OCI-LY1 (cell line): Measurements from ENCODE around the gene FALEC.

ENCODE experiments used
- CTCF ChIP-seq: fragments of 200-600 bp; sonication (generic), shearing (Covaris generic); IDR thresholded peaks from 2 replicates; pipeline ENCODE4 v1.5.1; 2017; ENCODE audit warnings: mild to moderate bottlenecking, antibody characterized with exemption, low read length, moderate library complexity, mixed read lengths
- EZH2 ChIP-seq: fragments of 200-600 bp; sonication (generic), shearing (Covaris generic); IDR thresholded peaks from 2 replicates; pipeline ENCODE4 v1.8.0; 2017; ENCODE audit warnings: borderline replicate concordance, mixed run types, mild to moderate bottlenecking, antibody characterized with exemption, low read length, moderate library complexity, mixed read lengths

- TF ChIP-seq CTCF: no peak
- no peak for TF ChIP-seq EZH2
These were observed 21.5 kb downstream of the FALEC start for GRCh38 chr1:150536836-150537731.
